ENCODE data around the gene CARD10.
A peak's percentile ranks its signal among the peaks of the same experiment; 100 is the strongest.
"Not testable (repeated sequence)": the region's sequence is repeated elsewhere in the genome, so short reads cannot be mapped to it uniquely, and the experiment has no call there.

CARD10 gene

DNA sequence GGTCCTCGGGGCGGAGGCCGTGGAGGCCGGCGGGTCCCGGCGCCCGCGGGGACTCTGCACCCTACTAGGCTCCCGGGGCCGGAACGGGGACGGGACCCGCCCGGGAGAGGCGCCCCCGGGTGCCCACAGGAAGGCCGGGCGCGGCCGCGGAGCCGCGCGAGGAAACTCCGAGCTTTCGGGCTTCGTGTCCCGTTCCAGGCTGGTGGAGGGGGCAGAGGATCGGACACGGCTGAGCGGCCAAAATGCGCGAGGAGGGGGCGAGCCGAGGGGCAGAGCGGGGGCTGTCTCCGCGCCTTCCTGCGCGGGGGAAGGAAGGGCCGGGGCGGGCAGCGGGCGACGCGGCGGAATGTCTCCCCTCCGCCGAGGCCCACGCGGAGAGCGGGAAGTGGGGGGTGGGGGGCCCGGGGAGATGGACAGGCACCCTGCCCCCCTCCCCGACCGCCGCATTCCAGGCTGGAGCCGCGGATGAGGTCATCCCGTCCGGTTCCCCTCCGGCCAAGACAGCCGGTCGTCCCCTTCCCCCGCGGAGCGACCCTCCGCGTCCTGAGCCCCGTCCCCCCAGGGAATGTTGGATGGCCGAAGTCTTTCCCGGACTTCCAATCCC is 41.5 kb upstream of the CARD10 start:
- H3K4me1 ChIP-seq (ENCODE audit: insufficient read depth, low read length) = peaks cover 41% of the 10 kb centered on the region

DNA sequence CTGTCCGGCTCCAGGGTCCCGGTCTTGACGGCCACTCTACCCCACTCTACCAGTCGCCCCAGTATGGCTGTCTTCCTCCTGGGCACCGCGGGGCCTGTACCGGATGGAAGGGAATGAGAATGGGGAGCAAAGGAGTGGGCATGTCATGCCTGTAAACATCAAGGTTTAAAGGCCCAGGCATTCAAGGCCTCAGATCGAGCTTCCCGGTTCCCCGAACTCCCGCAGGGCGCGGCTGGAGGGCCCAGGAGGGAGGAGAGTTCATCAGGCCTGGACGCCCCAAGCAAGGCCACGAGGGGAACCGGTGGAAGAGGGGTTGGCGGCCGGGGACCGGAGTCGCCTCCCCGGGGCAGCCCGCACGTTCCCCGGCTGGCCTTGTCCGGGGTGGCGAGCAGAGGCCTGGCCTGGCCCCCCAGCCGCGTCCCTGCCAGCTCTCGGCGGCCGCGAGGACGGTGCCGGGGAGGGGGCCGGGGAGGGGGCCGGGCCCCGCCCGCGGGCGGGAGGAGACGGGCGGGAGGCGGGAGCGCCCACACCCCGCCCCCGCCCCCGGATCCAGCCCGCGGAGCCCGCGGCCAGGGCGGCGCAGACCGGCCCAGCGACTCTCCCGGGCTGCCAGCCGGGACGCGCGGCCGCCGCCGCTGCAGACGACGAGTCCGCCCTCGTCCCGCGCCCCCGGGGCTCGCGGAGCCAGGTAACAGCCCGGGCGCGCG is 40.8 kb upstream of the CARD10 start, which contains the start of gene CDC42EP1:
Gene CDC42EP1, plus strand, starts transcription at position 580 of the 707 bp plus-strand sequence. CDS start 5,870 bp downstream, outside the sequence.
- Histone ChIP-seq H3K36me3 (ENCODE audit: insufficient read depth, low read length) (no peaks in the 10 kb centered on the region), H3K9ac (ENCODE audit: low read depth, low read length) (peak within 1 kb of the TSS; percentile 84), H3K9me3 (ENCODE audit: control insufficient read depth, insufficient read depth, low read length) (no peaks in the 10 kb centered on the region), H3K4me1 (ENCODE audit: insufficient read depth, low read length) (peaks cover 41% of the 10 kb centered on the region)

More for the DNA sequence above, 41.5 kb upstream of the CARD10 start:
- Histone ChIP-seq H3K9ac (ENCODE audit: low read depth, low read length) (peak overlapping the region; percentile 84), H3K36me3 (ENCODE audit: insufficient read depth, low read length) (no peaks in the 10 kb centered on the region), H3K9me3 (ENCODE audit: control insufficient read depth, insufficient read depth, low read length) (no peaks in the 10 kb centered on the region)

DNA sequence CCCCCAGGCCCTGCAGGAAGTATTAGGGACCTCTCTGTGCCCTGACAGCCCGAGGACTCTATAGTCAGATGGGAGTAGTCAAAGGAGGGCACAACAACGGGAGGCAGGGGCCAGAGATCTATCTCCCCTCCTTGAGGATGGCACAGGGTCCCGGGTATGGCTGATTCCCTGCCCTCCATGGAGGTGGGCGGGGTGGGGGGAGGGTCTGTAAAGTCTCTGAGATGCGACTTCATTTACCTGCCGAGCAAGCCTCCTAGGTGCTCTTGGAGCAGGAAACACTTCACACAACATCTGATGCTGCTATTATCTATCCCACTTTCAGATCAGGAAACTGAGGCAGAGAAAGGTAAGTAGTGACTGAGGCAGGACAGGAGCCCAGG is 40.3 kb upstream of the CARD10 start:
- Histone ChIP-seq H3K9ac (ENCODE audit: low read depth, low read length) (peak overlapping the region; percentile 84; the same call in 1 of the 2 replicates), H3K36me3 (ENCODE audit: insufficient read depth, low read length) (no peaks in the 10 kb centered on the region), H3K9me3 (ENCODE audit: control insufficient read depth, insufficient read depth, low read length) (no peaks in the 10 kb centered on the region), H3K4me1 (ENCODE audit: insufficient read depth, low read length) (peaks cover 40% of the 10 kb centered on the region)

DNA sequence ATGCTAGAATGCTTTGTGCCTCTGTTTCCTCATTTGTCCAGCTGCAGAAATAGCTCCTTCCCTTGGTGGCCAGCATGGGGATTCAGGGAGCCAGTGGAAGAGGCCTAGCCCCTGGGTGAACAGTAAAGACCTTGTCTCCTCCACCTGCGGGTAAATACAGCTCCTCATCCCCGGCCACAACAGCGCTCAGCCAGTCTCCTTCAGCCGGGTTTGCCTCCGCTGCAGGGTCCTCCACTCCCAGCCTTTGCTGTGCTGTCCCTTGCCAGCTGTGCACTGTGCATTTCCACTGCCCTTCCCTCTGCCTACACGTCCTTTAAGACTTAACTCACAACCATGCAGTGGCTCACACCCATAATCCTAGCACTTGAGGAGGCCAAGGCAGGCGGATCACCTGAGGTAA is 39.6 kb upstream of the CARD10 start:
- H3K9me3 ChIP-seq (ENCODE audit: control insufficient read depth, insufficient read depth, low read length) = no peaks in the 10 kb centered on the region
- H3K9ac ChIP-seq (ENCODE audit: low read depth, low read length) = no peak overlapping the region
- H3K36me3 ChIP-seq (ENCODE audit: insufficient read depth, low read length) = no peaks in the 10 kb centered on the region
- peaks cover 33% of the 10 kb centered on the region for H3K4me1 ChIP-seq (ENCODE audit: insufficient read depth, low read length)

DNA sequence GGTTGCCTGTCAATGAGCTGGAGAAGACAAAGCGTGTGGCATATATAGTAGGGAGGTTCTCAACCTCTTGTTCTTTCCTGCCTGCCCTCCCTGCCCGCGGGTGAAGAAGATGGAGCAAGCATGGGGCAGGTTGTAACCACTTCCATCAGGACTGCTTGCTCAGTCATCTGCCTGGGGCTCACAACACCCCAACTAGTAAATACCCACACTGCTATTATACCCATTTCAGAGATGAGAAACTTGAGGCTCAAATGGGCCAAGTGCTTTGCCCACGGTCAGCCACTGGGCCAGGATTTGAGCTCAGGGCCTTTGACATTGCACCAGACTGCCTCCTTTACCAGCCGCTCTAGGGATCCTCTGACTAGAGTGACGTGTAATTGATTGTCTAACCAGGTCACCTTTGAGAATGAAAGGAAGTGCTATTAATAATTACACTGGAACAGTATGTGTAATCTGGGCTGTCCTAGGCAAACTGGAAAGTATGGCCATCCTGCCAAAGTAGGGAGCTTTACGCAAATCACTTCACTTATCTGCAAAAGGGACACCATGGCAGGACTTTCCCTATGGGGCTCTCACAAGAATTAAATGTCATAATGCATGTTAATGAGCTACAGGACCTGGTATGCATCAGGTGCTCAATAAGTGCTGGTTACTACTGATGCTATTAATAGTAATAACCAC is 38.2 kb upstream of the CARD10 start:
- H3K9me3 ChIP-seq (ENCODE audit: control insufficient read depth, insufficient read depth, low read length) = no peaks in the 10 kb centered on the region
- no peak overlapping the region for H3K9ac ChIP-seq (ENCODE audit: low read depth, low read length)
- H3K4me1 ChIP-seq (ENCODE audit: insufficient read depth, low read length) = peaks cover 26% of the 10 kb centered on the region
- H3K36me3 ChIP-seq (ENCODE audit: insufficient read depth, low read length) = no peaks in the 10 kb centered on the region

DNA sequence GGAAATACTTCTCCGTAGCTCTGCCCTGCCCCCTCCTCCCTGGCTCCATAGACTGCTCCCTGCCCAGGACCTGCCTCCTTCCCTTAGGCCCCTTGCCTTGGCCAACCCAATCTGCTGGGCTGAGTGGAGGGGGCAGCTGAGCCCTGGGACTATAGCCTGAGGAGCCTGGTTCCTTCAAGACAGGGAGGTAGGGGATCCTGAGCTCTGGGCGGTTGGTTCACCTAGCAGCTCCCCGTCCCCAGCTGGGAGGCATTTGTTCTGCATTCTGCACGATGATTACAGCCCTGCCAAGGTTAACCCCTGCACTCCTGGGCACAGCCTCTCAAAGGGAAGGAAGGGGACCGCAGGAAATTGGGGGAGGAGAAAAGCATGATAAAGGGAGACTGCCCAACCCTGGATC is 37.5 kb upstream of the CARD10 start:
- no peak overlapping the region for H3K9ac ChIP-seq (ENCODE audit: low read depth, low read length)
- no peaks in the 10 kb centered on the region for H3K36me3 ChIP-seq (ENCODE audit: insufficient read depth, low read length)
- H3K4me1 ChIP-seq (ENCODE audit: insufficient read depth, low read length) = peaks cover 24% of the 10 kb centered on the region
- H3K9me3 ChIP-seq (ENCODE audit: control insufficient read depth, insufficient read depth, low read length) = no peaks in the 10 kb centered on the region

DNA sequence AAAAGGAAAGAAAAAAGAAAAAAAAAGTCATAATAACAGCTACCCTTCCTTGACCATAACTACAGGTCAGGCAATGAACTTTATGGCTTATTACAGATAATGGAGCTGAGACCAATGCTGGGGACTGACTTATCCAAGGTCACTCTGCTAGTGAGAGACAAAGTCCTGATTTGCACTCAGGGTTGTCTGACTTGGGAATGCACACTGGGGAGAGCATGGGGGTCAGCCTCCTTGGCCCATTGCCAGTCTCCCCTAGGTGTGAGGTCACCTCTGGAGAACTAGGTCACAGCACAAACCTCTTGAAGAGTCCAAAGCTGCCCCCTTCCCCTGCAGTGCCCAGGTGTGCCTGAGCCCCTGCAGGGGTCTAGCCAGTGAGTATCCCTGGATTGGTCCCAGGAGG is 35.8 kb upstream of the CARD10 start:
- Histone ChIP-seq H3K9me3 (ENCODE audit: control insufficient read depth, insufficient read depth, low read length) (no peaks in the 10 kb centered on the region), H3K36me3 (ENCODE audit: insufficient read depth, low read length) (no peaks in the 10 kb centered on the region), H3K4me1 (ENCODE audit: insufficient read depth, low read length) (peaks cover 28% of the 10 kb centered on the region), H3K9ac (ENCODE audit: low read depth, low read length) (no peak overlapping the region)

DNA sequence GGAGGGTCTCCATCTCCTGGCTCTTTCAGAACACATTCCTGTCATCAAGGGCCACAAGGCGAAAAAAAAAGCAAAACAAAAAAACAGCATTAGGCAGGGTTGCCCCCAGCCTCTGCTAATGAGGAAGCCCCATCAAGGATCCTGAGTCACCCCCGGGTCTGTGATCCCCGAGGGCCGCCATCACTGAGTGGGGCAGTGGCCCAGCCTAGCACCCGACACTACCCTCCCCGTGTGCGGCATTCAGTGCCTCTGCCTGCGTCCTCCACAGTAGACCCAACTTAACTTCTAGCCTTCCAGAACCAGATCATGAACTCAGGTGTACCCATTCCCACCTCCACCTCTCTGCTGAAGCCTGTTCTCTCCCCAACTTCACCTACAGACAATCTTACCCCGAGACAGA is 34.5 kb upstream of the CARD10 start:
- H3K9me3 ChIP-seq (ENCODE audit: control insufficient read depth, insufficient read depth, low read length) = no peaks in the 10 kb centered on the region
- no peak overlapping the region for H3K9ac ChIP-seq (ENCODE audit: low read depth, low read length)
- peaks cover 35% of the 10 kb centered on the region for H3K4me1 ChIP-seq (ENCODE audit: insufficient read depth, low read length)
- no peaks in the 10 kb centered on the region for H3K36me3 ChIP-seq (ENCODE audit: insufficient read depth, low read length)

DNA sequence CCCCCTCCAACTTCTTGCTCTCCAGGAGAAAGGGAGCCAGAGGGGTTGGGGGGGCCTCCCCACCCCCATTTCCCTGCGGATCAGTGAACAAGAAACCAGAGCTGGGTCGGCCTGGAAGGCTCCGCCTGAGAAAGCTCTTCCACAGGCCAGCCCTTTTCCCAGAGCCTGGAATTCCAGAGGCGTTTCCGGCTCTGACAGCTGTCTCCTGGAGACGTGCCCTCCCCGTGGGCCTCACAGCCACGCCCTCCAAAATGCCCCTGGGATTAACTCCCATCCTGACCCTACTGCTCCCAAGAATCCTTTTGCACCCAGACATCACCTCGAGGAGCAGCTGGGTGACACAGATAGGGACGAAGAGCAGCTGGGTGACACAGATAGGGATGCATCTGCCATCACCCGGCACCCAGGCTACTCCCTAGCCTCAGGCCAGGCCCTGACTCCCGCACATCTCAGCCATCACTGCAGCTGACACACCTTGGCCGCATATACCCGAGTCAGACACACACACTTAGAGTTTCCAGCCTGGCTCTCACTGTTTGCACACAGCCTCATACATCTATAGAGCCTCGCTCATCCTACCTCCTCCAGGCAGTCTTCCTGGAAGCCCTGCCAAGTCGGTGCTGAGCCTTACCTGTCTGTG is 33.4 kb upstream of the CARD10 start:
- Histone ChIP-seq H3K4me1 (ENCODE audit: insufficient read depth, low read length) (peaks cover 35% of the 10 kb centered on the region), H3K9me3 (ENCODE audit: control insufficient read depth, insufficient read depth, low read length) (no peaks in the 10 kb centered on the region), H3K9ac (ENCODE audit: low read depth, low read length) (no peak overlapping the region), H3K36me3 (ENCODE audit: insufficient read depth, low read length) (no peaks in the 10 kb centered on the region)

DNA sequence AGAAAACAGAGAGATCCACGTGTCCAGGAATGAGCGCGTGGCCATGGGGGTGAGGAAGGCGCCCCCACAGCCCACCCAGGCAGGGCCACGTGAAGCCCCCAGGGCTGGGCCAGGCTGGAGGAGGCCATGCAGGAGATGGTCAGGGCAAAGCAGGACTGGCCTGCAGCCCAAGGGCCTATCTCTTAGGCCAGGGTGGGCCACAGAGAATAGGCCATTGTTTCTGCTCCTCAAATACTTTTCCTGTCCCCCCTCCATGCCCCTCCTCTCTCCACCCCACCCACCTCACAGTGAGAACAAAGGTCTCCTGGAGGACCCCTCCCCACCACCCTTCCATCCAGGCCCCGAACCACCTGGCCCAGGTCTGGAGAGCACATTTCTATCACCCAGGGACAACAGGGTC is 32.8 kb upstream of the CARD10 start:
- no peaks in the 10 kb centered on the region for H3K9me3 ChIP-seq (ENCODE audit: control insufficient read depth, insufficient read depth, low read length)
- no peak overlapping the region for H3K9ac ChIP-seq (ENCODE audit: low read depth, low read length)

DNA sequence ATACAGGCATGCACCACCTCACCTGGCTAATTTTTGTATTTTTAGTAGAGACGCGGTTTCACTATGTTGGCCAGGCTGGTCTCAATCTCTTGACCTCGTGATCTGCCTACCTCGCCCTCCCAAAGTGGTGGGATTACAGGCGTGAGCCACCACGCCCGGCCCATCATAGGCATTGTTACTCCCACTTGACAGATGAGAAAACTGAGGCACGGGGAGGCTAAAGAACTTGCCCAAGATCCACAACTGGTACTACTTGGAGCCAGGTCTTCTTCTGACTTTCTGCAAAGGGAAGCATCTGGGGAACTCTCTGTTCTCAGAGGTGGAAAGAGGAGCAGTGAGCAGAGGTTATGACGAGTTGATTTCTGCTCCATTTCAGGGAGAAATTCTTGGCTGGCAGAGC is 31.7 kb upstream of the CARD10 start:
- not testable (repeated sequence) for H3K36me3 ChIP-seq (ENCODE audit: insufficient read depth, low read length); H3K9ac ChIP-seq (ENCODE audit: low read depth, low read length); H3K9me3 ChIP-seq (ENCODE audit: control insufficient read depth, insufficient read depth, low read length)
- H3K4me1 ChIP-seq (ENCODE audit: insufficient read depth, low read length) = peaks cover 29% of the 10 kb centered on the region

More for the DNA sequence above, 32.8 kb upstream of the CARD10 start:
- peaks cover 38% of the 10 kb centered on the region for H3K4me1 ChIP-seq (ENCODE audit: insufficient read depth, low read length)
- no peaks in the 10 kb centered on the region for H3K36me3 ChIP-seq (ENCODE audit: insufficient read depth, low read length)

DNA sequence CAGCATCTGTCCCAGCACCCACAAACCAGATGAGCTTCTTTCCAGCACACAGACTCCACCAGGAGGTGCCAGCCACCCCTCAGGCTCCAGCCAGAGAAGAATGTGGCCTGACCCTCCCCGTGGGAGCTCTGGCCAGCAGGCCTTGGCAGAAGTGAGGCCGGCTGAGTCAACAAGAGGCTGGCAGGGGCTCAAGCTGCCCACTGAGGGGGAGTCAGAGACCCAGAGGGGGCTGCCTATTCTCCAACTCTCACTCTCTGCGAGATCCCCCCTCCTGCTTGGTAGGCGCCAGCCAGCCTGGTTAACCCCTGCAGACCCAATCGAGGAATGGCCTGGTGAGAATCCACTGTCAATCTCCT is 30.5 kb upstream of the CARD10 start:
- H3K36me3 ChIP-seq (ENCODE audit: insufficient read depth, low read length) = no peaks in the 10 kb centered on the region
- H3K9me3 ChIP-seq (ENCODE audit: control insufficient read depth, insufficient read depth, low read length) = no peaks in the 10 kb centered on the region
- H3K4me1 ChIP-seq (ENCODE audit: insufficient read depth, low read length) = peaks cover 37% of the 10 kb centered on the region
- no peak overlapping the region for H3K9ac ChIP-seq (ENCODE audit: low read depth, low read length)

DNA sequence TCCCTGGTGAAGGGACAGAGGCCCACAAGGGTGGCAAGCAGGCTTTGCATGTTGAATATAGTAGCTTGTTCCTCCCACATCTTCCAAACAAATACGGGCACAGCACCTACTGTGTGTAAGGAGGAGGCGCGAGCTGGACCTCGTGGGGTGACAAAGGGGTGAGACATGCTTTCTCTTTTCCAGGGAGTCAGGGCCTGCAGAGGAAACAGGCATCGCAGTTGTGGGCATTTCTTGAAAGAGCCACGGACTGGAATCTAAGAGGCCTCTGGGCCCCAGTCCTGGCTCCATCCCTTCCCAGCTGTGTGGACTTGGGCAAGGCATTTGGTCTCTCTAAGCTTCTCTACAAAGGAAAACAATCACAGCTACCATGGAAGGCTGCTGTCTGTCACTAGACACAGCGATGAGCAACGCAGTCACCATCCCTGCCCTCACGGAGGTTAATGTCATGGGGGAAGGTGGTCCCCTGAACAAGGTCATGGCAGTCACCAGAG is 28.1 kb upstream of the CARD10 start:
- Histone ChIP-seq H3K4me1 (ENCODE audit: insufficient read depth, low read length) (peaks cover 31% of the 10 kb centered on the region), H3K9me3 (ENCODE audit: control insufficient read depth, insufficient read depth, low read length) (no peaks in the 10 kb centered on the region), H3K36me3 (ENCODE audit: insufficient read depth, low read length) (no peaks in the 10 kb centered on the region), H3K9ac (ENCODE audit: low read depth, low read length) (no peak overlapping the region)

DNA sequence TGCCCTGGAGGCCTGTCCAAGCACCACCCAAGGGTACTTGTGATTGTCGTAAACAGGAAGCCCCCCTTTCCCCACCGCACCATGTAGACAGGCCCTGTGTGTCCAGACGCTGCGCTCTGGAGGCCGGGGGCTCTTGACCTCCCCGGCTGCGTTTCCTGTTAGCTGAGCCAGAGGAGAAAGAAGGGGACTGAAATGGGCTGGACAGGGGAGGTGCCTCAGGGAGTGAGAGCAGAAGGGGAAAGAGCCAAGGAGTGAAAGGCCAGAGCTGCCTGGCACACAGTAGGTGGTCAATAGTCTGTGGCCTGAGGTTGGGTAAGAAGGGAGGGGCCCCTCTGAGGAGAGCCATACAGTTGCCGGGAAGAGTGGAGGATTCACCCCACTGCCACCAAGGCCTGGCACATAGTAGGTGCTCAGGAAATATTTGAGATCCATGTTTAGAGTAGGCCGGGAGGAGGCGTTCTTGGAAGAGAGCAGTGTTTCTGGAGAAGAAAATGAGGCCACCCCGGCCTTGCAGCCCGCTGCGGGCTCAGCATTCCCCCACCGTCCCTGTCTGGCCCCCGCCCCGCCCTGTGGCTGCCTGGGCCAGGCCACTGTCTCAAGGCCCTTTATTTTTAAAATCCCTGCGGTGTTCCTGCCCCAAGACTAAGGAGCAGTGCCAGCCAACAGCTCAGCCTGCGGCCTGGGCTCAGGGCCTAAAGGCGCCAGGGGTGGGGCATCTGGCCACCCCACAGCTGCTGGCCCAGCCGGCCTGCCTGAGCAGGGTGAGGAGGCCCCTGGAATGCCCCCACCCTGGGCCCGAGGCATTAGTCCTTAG is 27.4 kb upstream of the CARD10 start:
- Histone ChIP-seq H3K9ac (ENCODE audit: low read depth, low read length) (peak overlapping the region; percentile 64; the same call in 1 of the 2 replicates), H3K4me1 (ENCODE audit: insufficient read depth, low read length) (peaks cover 33% of the 10 kb centered on the region)

More for the DNA sequence above, 27.4 kb upstream of the CARD10 start:
- Histone ChIP-seq H3K9me3 (ENCODE audit: control insufficient read depth, insufficient read depth, low read length) (no peaks in the 10 kb centered on the region), H3K36me3 (ENCODE audit: insufficient read depth, low read length) (no peaks in the 10 kb centered on the region)
